HUES48 (cell line): ENCODE measurements around the gene SSBP4.
"Not testable (repeated sequence)": the region's sequence is repeated elsewhere in the genome, so short reads cannot be mapped to it uniquely, and the experiment has no call there.

Experiments used
- H3K27ac ChIP-seq: one replicate; pipeline ENCODE4 v1.7.0; 2013; ENCODE audit warnings: low read depth, low read length, inconsistent platforms
- H3K27me3 ChIP-seq: 2 replicates; pipeline ENCODE4 v1.6.1; 2013; ENCODE audit warnings: mild to moderate bottlenecking, low read length; ENCODE audit not compliant: control insufficient read depth, insufficient read depth
- H3K36me3 ChIP-seq: 2 replicates; pipeline ENCODE4 v1.6.1; 2013; ENCODE audit warnings: low read length; ENCODE audit not compliant: control insufficient read depth, insufficient read depth
- H3K4me1 ChIP-seq: 2 replicates; pipeline ENCODE4 v1.6.1; 2013; ENCODE audit warnings: mild to moderate bottlenecking, low read length; ENCODE audit not compliant: control insufficient read depth, insufficient read depth
- H3K4me3 ChIP-seq: 2 replicates; pipeline ENCODE4 v1.5.1; 2013; ENCODE audit warnings: mild to moderate bottlenecking, low read depth, low read length
- H3K9ac ChIP-seq: 2 replicates; pipeline ENCODE4 v1.6.1; 2013; ENCODE audit warnings: mild to moderate bottlenecking, low read depth, low read length, moderate library complexity
- H3K9me3 ChIP-seq: 2 replicates; pipeline ENCODE4 v1.6.1; 2013; ENCODE audit warnings: low read length; ENCODE audit not compliant: control insufficient read depth, insufficient read depth

SSBP4 gene

DNA sequence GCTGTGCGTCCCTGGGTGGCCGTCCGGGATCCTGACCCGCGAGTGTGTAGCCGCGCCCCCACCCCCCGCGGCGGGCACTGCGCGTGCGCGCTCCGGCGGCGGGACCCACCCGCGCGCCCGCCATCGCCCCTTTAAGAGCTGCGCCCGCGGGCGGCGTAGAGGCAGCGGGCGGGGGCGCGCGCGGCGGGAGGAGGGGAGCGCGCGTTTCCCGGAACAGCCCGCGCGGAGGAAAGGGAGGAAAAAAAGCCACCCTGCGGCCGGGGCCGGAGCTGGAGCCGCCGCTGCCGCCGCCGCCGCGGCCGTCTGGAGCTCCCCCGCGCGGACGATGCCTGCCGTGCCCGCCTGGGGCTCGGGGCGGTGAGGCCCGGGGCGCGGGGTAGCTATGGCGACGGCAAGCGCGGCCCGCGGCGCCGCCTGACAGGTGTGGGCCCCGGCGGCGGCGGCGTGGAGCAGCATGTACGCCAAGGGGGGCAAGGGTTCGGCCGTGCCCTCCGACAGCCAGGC is at the start of gene SSBP4:
SSBP4 (plus strand) TSS at position 204 of the 504 bp plus-strand sequence; CDS start at position 455, 251 bp downstream.
- no peak within 1 kb of the TSS for H3K9ac ChIP-seq
- H3K4me1 ChIP-seq: peaks cover 28% of the 10 kb centered on the region
- no peak within 1 kb of the TSS for H3K27ac ChIP-seq

DNA sequence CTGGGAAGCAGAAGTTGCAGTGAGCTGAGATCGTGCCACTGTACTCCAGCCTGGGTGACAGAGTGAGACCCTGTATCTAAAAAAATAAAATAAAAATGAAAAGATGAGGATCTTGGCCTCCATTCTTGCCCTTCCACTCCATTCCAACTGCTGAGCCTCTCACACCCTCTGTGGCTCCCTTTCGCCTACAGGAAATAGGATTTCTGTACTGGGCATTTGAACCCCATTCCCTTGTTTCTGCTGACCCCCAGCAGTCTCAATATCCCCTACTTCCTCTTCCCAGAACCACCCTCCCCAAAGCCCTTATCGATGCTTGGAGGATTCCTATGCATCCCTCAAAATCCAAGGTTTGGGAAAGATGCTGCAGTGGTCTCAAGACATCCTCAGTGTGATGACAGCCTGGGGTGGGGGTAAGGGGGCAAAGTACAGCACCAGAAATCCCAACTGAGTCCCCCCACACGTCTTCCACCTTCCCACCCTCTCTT is 45.7 kb upstream of the SSBP4 start:
- H3K4me3 ChIP-seq: no peak overlapping the region
- H3K27me3 ChIP-seq: no peaks in the 10 kb centered on the region
- H3K9ac ChIP-seq: peak overlapping the region; percentile 17; the same call in 1 of the 2 replicates

More for the DNA sequence above, at the start of gene SSBP4:
- Histone ChIP-seq H3K27me3 (peaks cover 27% of the 10 kb centered on the region), H3K36me3 (no peaks in the 10 kb centered on the region), H3K4me3 (peak within 1 kb of the TSS; percentile 47), H3K9me3 (no peaks in the 10 kb centered on the region)

DNA sequence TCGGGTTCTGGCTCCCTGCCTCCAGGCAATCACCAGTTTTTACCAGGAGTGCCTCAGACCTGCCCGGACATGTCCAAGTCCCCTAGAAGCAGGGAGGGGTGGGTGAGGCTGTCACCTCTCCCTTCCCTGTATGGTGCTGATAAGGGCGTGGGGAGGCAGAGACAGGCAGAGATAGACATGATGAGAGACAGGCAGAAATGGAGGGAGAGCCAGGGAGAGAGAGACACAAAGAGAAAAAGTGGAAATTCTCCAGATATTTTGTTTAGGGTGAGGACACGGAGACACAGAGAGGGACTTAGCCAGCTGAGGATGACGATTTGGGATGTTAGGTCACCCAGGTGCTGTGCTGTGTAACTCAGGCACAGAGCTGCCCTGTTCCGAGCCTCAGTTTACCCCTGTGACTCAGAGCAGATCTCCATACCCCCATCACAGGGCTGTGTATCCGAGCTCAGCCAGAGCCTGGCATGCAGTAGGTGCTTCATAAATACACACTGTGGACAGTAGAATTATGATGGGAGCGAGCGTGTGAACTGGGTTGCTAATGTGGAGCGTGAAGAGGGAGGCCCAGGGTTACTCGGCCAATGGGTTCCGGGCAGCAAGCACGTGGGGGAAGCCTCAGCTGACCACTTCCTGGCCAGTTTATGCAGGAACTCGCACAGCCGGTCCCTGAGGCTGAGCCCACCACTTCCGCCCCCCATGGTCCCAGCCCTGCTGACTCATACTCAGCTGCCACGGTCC is 45.1 kb upstream of the SSBP4 start:
- Histone ChIP-seq H3K27me3 (no peaks in the 10 kb centered on the region), H3K27ac (peak overlapping the region; percentile 97), H3K4me3 (no peak overlapping the region), H3K9ac (peak overlapping the region; percentile 19), H3K36me3 (no peaks in the 10 kb centered on the region), H3K4me1 (peaks cover 14% of the 10 kb centered on the region), H3K9me3 (no peaks in the 10 kb centered on the region)

More for the DNA sequence above, 45.7 kb upstream of the SSBP4 start:
- Histone ChIP-seq H3K36me3 (no peaks in the 10 kb centered on the region), H3K27ac (peak overlapping the region; percentile 97), H3K4me1 (peaks cover 14% of the 10 kb centered on the region), H3K9me3 (no peaks in the 10 kb centered on the region)

DNA sequence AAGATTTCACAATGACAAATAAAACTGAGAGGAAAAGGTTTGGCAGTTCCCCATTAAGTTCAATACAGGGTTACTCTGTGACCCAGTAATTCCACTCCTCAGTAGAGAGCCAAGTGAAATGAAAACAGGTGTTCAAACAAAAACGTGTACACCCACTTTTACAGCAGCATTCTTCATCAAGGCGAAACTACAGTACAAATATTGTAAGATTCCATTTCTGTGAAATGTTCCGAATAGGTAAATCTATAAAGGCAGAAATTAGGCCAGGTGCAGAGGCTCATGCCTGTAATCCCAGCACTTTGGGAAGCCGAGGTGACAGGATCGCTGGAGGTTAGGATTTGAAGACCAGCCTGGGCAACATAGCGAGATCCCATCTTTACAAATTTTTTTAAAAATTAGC is 42.2 kb upstream of the SSBP4 start:
- H3K4me3 ChIP-seq: no peak overlapping the region
- no peaks in the 10 kb centered on the region for H3K27me3 ChIP-seq
- no peaks in the 10 kb centered on the region for H3K9me3 ChIP-seq
- no peaks in the 10 kb centered on the region for H3K36me3 ChIP-seq
- no peak overlapping the region for H3K9ac ChIP-seq
- H3K4me1 ChIP-seq: peaks cover 14% of the 10 kb centered on the region
- no peak overlapping the region for H3K27ac ChIP-seq

DNA sequence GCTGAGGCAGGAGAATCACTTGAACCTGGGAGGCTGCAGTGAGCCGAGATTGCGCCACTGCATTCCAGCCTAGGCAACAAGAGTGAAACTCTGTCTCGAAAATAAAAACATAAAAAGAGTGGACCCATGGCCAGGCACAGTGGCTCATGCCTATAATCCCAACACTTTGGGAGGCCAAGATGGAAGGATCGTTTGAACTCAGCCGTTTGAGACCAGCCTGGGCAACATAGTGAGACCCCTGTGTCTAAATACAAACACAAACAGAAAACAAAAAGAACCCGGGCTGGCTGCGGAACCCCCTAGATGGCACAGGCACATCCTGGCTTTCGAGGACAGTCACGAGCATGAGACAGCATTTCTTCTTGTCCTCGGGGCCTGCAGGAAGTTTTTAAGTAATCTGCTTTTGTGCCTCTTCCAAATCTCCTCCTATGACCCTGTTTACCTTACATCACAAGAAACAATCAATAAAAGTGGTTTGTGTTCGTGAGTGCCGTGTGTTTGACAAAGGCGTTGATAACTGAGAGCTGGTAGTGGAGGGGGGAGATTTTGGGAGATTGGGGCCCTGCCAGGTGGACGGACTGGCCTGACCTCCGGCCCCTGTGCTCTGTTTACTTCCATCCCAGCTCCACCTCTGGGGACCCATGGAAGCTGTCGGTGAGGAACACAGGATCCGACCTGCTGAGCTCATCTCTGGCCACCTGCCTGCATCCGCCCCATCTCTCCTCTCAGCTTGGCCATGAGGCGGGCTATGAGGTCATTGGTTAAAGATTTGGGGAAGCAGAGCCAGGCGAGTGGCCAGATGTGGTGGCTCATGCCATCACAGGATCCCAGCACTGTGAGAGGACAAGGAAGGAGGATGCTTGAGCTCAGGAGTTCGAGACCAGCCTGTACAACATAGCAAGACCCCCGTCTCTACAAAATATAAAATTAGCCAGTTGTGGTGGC is 39.1 kb upstream of the SSBP4 start:
- H3K9me3 ChIP-seq: no peaks in the 10 kb centered on the region
- H3K27ac ChIP-seq: peak overlapping the region; percentile 40
- H3K27me3 ChIP-seq: no peaks in the 10 kb centered on the region
- H3K9ac ChIP-seq: no peak overlapping the region
- H3K4me1 ChIP-seq: no peaks in the 10 kb centered on the region
- H3K4me3 ChIP-seq: no peak overlapping the region
- H3K36me3 ChIP-seq: no peaks in the 10 kb centered on the region

DNA sequence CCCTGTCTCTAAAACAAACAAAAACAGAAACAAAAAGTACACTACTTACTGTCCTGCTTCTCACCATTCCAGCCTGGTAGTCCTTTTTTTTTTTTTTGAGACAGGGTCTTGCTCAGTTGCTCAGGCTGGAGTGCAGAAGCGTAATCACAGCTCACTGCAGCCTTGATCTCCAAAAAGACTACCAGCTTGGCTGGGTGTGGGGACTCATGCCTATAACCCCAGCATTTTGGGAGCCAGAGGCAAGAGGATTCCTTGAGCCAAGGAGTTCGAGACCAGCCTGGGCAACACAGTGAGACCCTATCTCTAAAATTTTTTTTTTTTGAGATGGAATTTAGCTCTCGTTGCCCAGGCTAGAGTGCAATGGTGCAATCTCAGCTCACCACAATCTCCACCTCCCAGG is 38.4 kb upstream of the SSBP4 start:
- Histone ChIP-seq H3K4me3 (no peak overlapping the region), H3K36me3 (no peaks in the 10 kb centered on the region), H3K27me3 (no peaks in the 10 kb centered on the region), H3K9ac (no peak overlapping the region), H3K4me1 (peaks cover 4% of the 10 kb centered on the region; the same call in 1 of the 2 replicates), H3K27ac (no peak overlapping the region), H3K9me3 (no peaks in the 10 kb centered on the region)

DNA sequence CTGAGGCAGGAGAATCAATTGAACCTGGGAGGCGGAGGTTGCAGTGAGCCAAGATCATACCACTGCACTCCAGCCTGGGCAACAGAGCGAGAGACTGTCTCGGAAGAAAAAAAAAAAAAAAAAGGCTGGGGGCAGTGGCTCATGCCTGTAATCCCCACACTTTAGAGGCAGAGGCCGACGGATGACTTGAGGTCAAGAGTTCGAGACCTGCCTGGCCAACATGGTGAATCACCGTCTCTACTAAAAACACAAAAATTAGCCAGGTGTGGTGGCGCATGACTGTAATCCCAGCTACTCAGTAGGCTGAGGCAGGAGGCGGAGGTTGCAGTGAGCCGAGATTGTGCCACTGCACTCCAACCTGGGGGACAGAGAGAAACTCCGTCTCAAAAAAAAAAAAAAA is 35.6 kb upstream of the SSBP4 start:
- H3K36me3 ChIP-seq, H3K4me1 ChIP-seq, H3K9me3 ChIP-seq, H3K27ac ChIP-seq, H3K4me3 ChIP-seq, H3K9ac ChIP-seq: not testable (repeated sequence)
- H3K27me3 ChIP-seq: peaks cover 20% of the 10 kb centered on the region

DNA sequence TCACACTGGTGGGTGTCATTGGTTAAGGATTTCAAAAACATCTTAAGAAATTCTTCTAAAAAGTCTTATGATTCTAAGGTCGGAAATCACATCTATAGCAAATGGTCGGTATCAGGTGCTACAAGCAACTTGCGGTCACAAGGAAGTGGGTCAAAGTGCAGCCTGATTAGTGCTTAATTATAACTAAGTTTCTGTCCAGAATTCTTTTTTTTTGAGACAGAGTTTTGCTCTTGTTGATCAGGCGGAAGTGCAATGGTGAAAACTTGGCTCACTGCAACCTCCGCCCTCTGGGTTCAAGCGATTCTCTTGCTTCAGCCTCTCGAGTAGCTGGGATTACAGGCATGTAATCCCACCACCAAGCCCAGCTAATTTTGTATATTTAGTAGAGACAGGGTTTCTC is 34.4 kb upstream of the SSBP4 start:
- Histone ChIP-seq H3K9me3 (no peaks in the 10 kb centered on the region), H3K27me3 (peaks cover 22% of the 10 kb centered on the region), H3K36me3 (no peaks in the 10 kb centered on the region; the same call in 1 of the 2 replicates), H3K27ac (no peak overlapping the region), H3K9ac (no peak overlapping the region), H3K4me1 (peaks cover 4% of the 10 kb centered on the region; the same call in 1 of the 2 replicates), H3K4me3 (no peak overlapping the region)

DNA sequence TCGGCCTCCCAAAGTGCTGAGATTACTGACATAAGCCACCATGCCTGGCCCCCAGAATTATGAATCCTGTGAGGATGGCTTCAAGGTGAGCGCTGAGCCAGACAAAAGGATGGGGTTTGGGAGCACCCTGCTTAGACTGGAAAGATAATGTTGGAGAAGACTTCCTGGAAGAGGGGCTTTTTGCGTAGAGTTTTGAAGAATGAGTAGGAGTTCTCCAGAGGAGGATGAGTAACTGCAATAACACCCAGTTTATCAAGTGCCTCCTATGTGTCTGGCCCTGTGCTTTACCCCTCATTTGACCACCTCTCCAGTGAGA is 33.9 kb upstream of the SSBP4 start:
- Histone ChIP-seq H3K27ac (no peak overlapping the region), H3K4me1 (peaks cover 4% of the 10 kb centered on the region; the same call in 1 of the 2 replicates), H3K9me3 (no peaks in the 10 kb centered on the region), H3K27me3 (peaks cover 22% of the 10 kb centered on the region), H3K9ac (no peak overlapping the region), H3K4me3 (no peak overlapping the region), H3K36me3 (no peaks in the 10 kb centered on the region; the same call in 1 of the 2 replicates)

DNA sequence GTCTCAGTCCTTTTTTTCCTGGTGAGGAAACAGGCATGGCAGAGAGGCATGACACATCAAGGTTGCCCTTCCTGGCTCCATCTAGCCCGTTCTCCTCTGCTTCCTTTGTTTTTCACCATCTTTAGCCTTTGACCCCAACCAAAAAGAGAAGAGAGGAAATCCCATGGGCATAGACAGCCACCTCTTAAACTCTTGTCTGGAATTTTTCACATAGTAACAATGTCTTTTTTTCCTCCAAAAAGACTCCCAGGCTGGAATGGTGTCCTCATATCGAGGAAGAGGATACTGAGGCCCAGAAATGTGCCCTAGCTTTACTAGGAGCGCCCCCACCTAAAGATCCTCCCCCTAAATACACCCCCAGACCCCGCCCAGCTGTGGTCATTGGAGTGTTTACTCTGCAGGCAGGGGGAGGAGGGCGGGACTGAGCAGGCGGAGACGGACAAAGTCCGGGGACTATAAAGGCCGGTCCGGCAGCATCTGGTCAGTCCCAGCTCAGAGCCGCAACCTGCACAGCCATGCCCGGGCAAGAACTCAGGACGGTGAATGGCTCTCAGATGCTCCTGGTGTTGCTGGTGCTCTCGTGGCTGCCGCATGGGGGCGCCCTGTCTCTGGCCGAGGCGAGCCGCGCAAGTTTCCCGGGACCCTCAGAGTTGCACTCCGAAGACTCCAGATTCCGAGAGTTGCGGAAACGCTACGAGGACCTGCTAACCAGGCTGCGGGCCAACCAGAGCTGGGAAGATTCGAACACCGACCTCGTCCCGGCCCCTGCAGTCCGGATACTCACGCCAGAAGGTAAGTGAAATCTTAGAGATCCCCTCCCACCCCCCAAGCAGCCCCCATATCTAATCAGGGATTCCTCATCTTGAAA is 33.3 kb upstream of the SSBP4 start, which contains the start of gene GDF15:
GDF15 (plus strand) TSS at position 484 of the 868 bp plus-strand sequence; CDS start at position 516, 32 bp downstream.
- no peak within 1 kb of the TSS for H3K9ac ChIP-seq
- H3K4me1 ChIP-seq: peaks cover 4% of the 10 kb centered on the region; the same call in 1 of the 2 replicates
- peak within 1 kb of the TSS; percentile 40; the same call in 1 of the 2 replicates for H3K4me3 ChIP-seq

More for the DNA sequence above, 33.3 kb upstream of the SSBP4 start, which contains the start of gene GDF15:
- Histone ChIP-seq H3K27ac (peak within 1 kb of the TSS; percentile 51), H3K9me3 (no peaks in the 10 kb centered on the region), H3K36me3 (no peaks in the 10 kb centered on the region; the same call in 1 of the 2 replicates), H3K27me3 (peaks cover 22% of the 10 kb centered on the region)
